K562 (cell line): ENCODE data around the gene GPR162. TPM values are rescaled to one million over a fixed set of nuclear protein-coding genes. Genes with fewer than 3 reads are reported as not detected.

Experiments used
- BCL6 ChIP-seq: fragments of 250-450 bp; sonication (Bioruptor Pico); IDR thresholded peaks from 2 replicates; pipeline ENCODE4 v1.4.0; 2020
- CBFA2T2 ChIP-seq: fragments of 450-650 bp; conservative IDR thresholded peaks from 2 replicates; pipeline ENCODE4 v1.6.1; 2017; ENCODE audit warnings: mild to moderate bottlenecking
- DDX20 ChIP-seq: fragments of 450-650 bp; IDR thresholded peaks from 2 replicates; pipeline ENCODE4 v1.6.1; 2016; ENCODE audit warnings: missing genetic modification characterization, low read depth, mild to moderate bottlenecking, missing compliant biosample characterization, moderate library complexity
- FOXM1 ChIP-seq, 2 experiments: fragments of 450-650 bp in 1 of 2; sonication (generic) in 1 of 2; formaldehyde crosslinking in 1 of 2; IDR thresholded peaks; 2 replicates each; pipeline versions ENCODE4 v1.6.1 to v1.9.0; 2017 to 2022; ENCODE audit warnings: low read depth in 2 of 2, mild to moderate bottlenecking in 2 of 2, missing genetic modification reagents in 1 of 2, moderate library complexity in 1 of 2
- GATAD2A ChIP-seq: fragments of 450-650 bp; IDR thresholded peaks from 2 replicates; pipeline ENCODE4 v1.6.1; 2017
- OTX1 ChIP-seq: fragments of 450-650 bp; formaldehyde crosslinking; IDR thresholded peaks from 2 replicates; pipeline ENCODE4 v1.4.0; 2022; ENCODE audit warnings: mild to moderate bottlenecking
- SNIP1 ChIP-seq: fragments of 450-650 bp; IDR thresholded peaks from 2 replicates; pipeline ENCODE4 v1.7.1; 2017; ENCODE audit warnings: low read depth, mild to moderate bottlenecking
- SRSF1 ChIP-seq: fragments of 200-400 bp; formaldehyde crosslinking; IDR thresholded peaks from 2 replicates; pipeline ENCODE4 v1.6.1; 2017; ENCODE audit warnings: mild to moderate bottlenecking, low read depth, low read length, moderate library complexity
- ZKSCAN1 ChIP-seq: fragments of 150-350 bp; IDR thresholded peaks from 2 replicates; pipeline ENCODE4 v1.6.1; 2016; ENCODE audit warnings: low read depth, low read length
- ZNF311 ChIP-seq: fragments of 250-450 bp; sonication (Bioruptor Pico); IDR thresholded peaks from 2 replicates; pipeline ENCODE4 v1.4.0; 2020; ENCODE audit warnings: mild to moderate bottlenecking, moderate library complexity
- polyA plus RNA-seq, 8 experiments: library from polyadenylated mRNA; depleted of rRNA in 4 of 8; stranded (reverse) in 5 of 8; unstranded in 3 of 8; fragments of >200 nt; fragmentation: Nextera tagmentation in 2 of 8; fragmentation: Illumina TruSeq in 1 of 8; extraction: Ambion mirVana in 2 of 8; extraction: Trizol in 1 of 8; gene quantifications; 2 replicates each; pipeline versions ENCODE4 v1.2.1 to v1.2.3, GENCODE V29; 2011 to 2014; ENCODE audit warnings: inconsistent platforms in 1 of 8, missing spikeins in 1 of 8
- total RNA-seq, 7 experiments: library from RNA; depleted of rRNA in 6 of 7; stranded (reverse); fragments of >200 nt in 6 of 7; fragmentation: Illumina TruSeq in 2 of 7; extraction: Trizol in 2 of 7; gene quantifications; 2 replicates each; pipeline versions ENCODE4 v1.2.1 to v1.2.3, GENCODE V29; 2011 to 2021; ENCODE audit warnings: low replicate concordance in 1 of 7
- TF ChIP-seq, protein P1 (sequence below): fragments of 450-650 bp; IDR thresholded peaks from 2 replicates; pipeline ENCODE4 v1.6.1; 2016
- TF ChIP-seq, protein P2 (sequence below): fragments of 450-650 bp; IDR thresholded peaks from 2 replicates; pipeline ENCODE4 v1.6.1; 2016; ENCODE audit warnings: missing biosample characterization, missing genetic modification characterization
- TF ChIP-seq, protein P3 (sequence below): fragments of 250-450 bp; sonication (Bioruptor Pico); IDR thresholded peaks from 2 replicates; pipeline ENCODE4 v1.4.0; 2020; ENCODE audit warnings: mild to moderate bottlenecking
- TF ChIP-seq, protein P4 (sequence below): fragments of 450-650 bp; formaldehyde crosslinking; IDR thresholded peaks from 2 replicates; pipeline ENCODE4 v1.4.0; 2022; ENCODE audit warnings: missing genetic modification characterization
- TF ChIP-seq, protein P5 (sequence below), 2 experiments: fragments of 200-800 bp in 1 of 2; sonication (Bioruptor generic) in 1 of 2; sonication (generic) in 1 of 2; formaldehyde crosslinking in 1 of 2; IDR thresholded peaks in 1 of 2; conservative IDR thresholded peaks in 1 of 2; 2 replicates each; pipeline versions ENCODE4 v1.5.0 to v1.6.1; 2016 to 2020; ENCODE audit warnings: missing compliant biosample characterization in 1 of 2, missing genetic modification characterization in 1 of 2, missing genetic modification reagents in 1 of 2
- TF ChIP-seq, protein P6 (sequence below): fragments of 450-650 bp; formaldehyde crosslinking; IDR thresholded peaks from 2 replicates; pipeline ENCODE4 v1.4.0; 2020; ENCODE audit warnings: mild to moderate bottlenecking, moderate library complexity
- TF ChIP-seq, protein P7 (sequence below): sonication (generic); formaldehyde crosslinking; IDR thresholded peaks from 2 replicates; pipeline ENCODE4 v1.8.1; 2023; ENCODE audit warnings: mild to moderate bottlenecking, missing genetic modification reagents

Gene GPR162
- total and polyA plus RNA-seq, 9 of the 15 experiments (the other 6 are each of a cell fraction or from before 2014, with no cell fraction given) = 0.65 to 1.8 (median 1.1) TPM; not detected in 2

DNA sequence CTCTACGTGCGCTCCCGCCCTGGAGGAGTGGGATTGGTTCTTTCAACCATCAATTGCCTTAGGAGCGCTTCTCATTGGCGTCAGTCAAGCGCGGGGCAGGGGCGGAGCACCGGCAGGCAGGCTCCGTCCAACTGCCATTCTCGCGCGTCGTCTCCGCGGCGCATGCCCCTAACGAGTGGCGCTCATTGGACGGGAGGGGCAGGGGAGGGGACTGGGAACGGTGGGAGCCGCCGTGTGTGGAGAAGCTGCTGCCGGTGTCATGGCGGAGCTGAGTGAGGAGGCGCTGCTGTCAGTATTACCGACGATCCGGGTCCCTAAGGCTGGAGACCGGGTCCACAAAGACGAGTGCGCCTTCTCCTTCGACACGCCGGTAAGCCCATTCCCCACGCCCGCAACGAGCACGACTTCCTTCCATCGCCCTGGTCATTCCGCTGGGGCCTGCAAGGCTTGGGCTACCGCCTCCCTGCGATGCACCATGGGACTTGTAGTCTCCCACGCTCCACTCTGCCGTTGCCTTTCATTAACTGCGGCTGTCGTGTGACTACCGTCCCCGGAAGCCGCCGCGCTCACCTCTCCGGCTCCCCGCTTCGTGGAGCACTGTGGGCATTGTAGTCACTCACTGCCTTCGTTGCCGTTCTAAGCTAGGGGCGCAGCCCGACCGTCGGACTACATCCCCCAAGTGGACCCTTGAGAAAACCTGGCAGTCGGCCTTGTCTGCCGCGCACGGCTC, 30.5 kb downstream of the GPR162 start, which contains the start of gene USP5 (continued):
- TF ChIP-seq, protein P1, sequence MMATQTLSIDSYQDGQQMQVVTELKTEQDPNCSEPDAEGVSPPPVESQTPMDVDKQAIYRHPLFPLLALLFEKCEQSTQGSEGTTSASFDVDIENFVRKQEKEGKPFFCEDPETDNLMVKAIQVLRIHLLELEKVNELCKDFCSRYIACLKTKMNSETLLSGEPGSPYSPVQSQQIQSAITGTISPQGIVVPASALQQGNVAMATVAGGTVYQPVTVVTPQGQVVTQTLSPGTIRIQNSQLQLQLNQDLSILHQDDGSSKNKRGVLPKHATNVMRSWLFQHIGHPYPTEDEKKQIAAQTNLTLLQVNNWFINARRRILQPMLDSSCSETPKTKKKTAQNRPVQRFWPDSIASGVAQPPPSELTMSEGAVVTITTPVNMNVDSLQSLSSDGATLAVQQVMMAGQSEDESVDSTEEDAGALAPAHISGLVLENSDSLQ = peak; percentile 98
- no peak for TF ChIP-seq ZKSCAN1
- TF ChIP-seq DDX20 (tag) = peak; percentile 68; the same call in 1 of the 2 replicates
- TF ChIP-seq GATAD2A = no peak
- no peak for TF ChIP-seq FOXM1 (IDR thresholded peaks at IDR 0.05; ENCODE audit: low read depth)
- TF ChIP-seq FOXM1 (CRISPR knock-in tag; IDR thresholded peaks at IDR 0.05; ENCODE audit: low read depth) = no peak
- TF ChIP-seq, protein P2, sequence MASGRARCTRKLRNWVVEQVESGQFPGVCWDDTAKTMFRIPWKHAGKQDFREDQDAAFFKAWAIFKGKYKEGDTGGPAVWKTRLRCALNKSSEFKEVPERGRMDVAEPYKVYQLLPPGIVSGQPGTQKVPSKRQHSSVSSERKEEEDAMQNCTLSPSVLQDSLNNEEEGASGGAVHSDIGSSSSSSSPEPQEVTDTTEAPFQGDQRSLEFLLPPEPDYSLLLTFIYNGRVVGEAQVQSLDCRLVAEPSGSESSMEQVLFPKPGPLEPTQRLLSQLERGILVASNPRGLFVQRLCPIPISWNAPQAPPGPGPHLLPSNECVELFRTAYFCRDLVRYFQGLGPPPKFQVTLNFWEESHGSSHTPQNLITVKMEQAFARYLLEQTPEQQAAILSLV (tag) = peak; percentile 70
- no peak for TF ChIP-seq OTX1
- no peak for TF ChIP-seq SRSF1
- TF ChIP-seq, protein P3, sequence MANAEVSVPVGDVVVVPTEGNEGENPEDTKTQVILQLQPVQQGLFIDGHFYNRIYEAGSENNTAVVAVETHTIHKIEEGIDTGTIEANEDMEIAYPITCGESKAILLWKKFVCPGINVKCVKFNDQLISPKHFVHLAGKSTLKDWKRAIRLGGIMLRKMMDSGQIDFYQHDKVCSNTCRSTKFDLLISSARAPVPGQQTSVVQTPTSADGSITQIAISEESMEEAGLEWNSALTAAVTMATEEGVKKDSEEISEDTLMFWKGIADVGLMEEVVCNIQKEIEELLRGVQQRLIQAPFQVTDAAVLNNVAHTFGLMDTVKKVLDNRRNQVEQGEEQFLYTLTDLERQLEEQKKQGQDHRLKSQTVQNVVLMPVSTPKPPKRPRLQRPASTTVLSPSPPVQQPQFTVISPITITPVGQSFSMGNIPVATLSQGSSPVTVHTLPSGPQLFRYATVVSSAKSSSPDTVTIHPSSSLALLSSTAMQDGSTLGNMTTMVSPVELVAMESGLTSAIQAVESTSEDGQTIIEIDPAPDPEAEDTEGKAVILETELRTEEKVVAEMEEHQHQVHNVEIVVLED (CRISPR knock-in tag) = peak; percentile 82
- TF ChIP-seq, protein P4, sequence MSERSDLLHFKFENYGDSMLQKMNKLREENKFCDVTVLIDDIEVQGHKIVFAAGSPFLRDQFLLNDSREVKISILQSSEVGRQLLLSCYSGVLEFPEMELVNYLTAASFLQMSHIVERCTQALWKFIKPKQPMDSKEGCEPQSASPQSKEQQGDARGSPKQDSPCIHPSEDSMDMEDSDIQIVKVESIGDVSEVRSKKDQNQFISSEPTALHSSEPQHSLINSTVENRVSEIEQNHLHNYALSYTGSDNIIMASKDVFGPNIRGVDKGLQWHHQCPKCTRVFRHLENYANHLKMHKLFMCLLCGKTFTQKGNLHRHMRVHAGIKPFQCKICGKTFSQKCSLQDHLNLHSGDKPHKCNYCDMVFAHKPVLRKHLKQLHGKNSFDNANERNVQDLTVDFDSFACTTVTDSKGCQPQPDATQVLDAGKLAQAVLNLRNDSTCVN (CRISPR knock-in tag) = peak; percentile 22; the same call in 1 of the 2 replicates
- TF ChIP-seq, protein P5, sequence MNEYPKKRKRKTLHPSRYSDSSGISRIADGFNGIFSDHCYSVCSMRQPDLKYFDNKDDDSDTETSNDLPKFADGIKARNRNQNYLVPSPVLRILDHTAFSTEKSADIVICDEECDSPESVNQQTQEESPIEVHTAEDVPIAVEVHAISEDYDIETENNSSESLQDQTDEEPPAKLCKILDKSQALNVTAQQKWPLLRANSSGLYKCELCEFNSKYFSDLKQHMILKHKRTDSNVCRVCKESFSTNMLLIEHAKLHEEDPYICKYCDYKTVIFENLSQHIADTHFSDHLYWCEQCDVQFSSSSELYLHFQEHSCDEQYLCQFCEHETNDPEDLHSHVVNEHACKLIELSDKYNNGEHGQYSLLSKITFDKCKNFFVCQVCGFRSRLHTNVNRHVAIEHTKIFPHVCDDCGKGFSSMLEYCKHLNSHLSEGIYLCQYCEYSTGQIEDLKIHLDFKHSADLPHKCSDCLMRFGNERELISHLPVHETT (CRISPR knock-in tag; conservative IDR thresholded peaks at IDR 0.05 in 1 of 2, IDR thresholded peaks at IDR 0.05 in 1 of 2) = peak in 1 of 2 experiments; percentile 92; a peak in 2 of 4 replicates
- TF ChIP-seq CBFA2T2 = no peak
- TF ChIP-seq, protein P6, sequence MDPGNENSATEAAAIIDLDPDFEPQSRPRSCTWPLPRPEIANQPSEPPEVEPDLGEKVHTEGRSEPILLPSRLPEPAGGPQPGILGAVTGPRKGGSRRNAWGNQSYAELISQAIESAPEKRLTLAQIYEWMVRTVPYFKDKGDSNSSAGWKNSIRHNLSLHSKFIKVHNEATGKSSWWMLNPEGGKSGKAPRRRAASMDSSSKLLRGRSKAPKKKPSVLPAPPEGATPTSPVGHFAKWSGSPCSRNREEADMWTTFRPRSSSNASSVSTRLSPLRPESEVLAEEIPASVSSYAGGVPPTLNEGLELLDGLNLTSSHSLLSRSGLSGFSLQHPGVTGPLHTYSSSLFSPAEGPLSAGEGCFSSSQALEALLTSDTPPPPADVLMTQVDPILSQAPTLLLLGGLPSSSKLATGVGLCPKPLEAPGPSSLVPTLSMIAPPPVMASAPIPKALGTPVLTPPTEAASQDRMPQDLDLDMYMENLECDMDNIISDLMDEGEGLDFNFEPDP (CRISPR knock-in tag) = peak; percentile 81; the same call in 1 of the 2 replicates
- TF ChIP-seq SNIP1 = no peak
- peak; percentile 95 for TF ChIP-seq ZNF311 (CRISPR knock-in tag)
- TF ChIP-seq, protein P7, sequence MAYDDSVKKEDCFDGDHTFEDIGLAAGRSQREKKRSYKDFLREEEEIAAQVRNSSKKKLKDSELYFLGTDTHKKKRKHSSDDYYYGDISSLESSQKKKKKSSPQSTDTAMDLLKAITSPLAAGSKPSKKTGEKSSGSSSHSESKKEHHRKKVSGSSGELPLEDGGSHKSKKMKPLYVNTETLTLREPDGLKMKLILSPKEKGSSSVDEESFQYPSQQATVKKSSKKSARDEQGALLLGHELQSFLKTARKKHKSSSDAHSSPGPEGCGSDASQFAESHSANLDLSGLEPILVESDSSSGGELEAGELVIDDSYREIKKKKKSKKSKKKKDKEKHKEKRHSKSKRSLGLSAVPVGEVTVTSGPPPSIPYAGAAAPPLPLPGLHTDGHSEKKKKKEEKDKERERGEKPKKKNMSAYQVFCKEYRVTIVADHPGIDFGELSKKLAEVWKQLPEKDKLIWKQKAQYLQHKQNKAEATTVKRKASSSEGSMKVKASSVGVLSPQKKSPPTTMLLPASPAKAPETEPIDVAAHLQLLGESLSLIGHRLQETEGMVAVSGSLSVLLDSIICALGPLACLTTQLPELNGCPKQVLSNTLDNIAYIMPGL (CRISPR knock-in tag) = no peak
- peak; percentile 95 for TF ChIP-seq BCL6 (CRISPR knock-in tag)
